ENCODE measurements around the gene CFP.

CFP gene

DNA sequence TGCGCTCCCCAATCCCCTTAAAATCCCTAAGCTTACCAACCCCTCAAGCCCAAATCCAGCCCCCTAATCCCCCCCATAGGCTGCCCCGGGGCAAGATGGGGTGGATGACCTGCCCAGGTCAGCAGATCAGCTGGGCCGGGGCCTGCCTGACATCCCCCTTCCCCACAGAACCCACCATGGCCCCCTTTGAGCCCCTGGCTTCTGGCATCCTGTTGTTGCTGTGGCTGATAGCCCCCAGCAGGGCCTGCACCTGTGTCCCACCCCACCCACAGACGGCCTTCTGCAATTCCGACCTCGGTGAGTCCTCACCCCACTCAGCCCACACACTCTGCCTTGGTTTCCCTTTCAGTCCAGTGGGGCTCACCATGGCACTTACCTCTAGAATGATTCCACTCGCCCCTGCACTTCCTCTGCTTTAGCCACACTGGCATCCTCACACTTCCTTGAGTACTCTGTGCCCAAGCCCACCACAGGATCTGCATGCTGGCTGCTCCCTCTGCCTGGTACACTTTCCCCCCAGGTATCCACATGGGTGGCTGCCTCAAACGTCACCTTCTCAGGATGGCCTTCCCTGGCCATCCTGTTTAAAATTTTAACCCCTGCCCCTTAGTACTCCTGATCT is 46.4 kb downstream of the CFP start:
- TF ChIP-seq CTCF (IDR thresholded peaks at IDR 0.05) = no peak
- Histone ChIP-seq H3K27ac (no peak overlapping the region), H3K4me1 (ENCODE audit: control insufficient read depth in 1 of 2, insufficient read depth in 1 of 2, low read depth in 1 of 2, low read length in 1 of 2) (peaks cover 17 to 24% of the 10 kb centered on the region in 2 experiments), H3K27me3 (peaks cover 8% of the 10 kb centered on the region), H3K36me3 (no peaks in the 10 kb centered on the region), H3K4me3 (ENCODE audit: low read depth in 1 of 2, low read length in 1 of 2) (no peak overlapping the region), H3K9me3 (no peaks in the 10 kb centered on the region)

GRCh38 chrX:47581731-47582647 is 47.7 kb downstream of the CFP start, which contains the start of gene TIMP1:
Gene TIMP1, plus strand, starts transcription at chrX:47582436. Its CDS starts 980 bp downstream, at chrX:47583416.
- Histone ChIP-seq H3K9me3 (no peaks in the 10 kb centered on the region), H3K27me3 (peaks cover 21% of the 10 kb centered on the region), H3K4me3 (ENCODE audit: low read depth in 1 of 2, low read length in 1 of 2) (peak within 1 kb of the TSS; percentile 45 to 52), H3K36me3 (no peaks in the 10 kb centered on the region), H3K4me1 (ENCODE audit: control insufficient read depth in 1 of 2, insufficient read depth in 1 of 2, low read depth in 1 of 2, low read length in 1 of 2) (peaks cover 17 to 30% of the 10 kb centered on the region in 2 experiments), H3K27ac (peak within 1 kb of the TSS; percentile 62)
- no peak for TF ChIP-seq CTCF (IDR thresholded peaks at IDR 0.05)

DNA sequence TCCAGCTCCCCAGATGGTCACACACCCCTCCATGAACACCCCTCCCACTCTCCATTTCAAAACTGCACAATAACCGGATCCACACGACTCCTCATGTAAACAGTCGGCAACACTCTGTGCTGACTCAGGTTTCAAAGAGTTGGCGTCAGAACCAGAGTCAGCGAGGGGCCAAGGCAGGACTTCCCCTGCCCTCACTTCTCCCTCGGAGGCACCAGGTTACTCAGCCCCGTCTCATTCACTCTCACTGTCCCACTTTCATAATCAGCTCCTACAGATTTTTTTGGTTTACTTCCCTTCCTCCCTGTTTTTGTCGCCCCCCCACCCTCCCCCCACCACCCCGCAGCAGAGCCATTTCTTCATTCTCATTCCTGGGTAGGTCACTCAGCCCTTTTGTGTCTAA is 50.2 kb downstream of the CFP start:
- Histone ChIP-seq H3K4me3 (ENCODE audit: low read depth in 1 of 2, low read length in 1 of 2) (peak overlapping the region in 1 of 2 experiments; percentile 4), H3K4me1 (ENCODE audit: control insufficient read depth in 1 of 2, insufficient read depth in 1 of 2, low read depth in 1 of 2, low read length in 1 of 2) (peaks cover 17 to 30% of the 10 kb centered on the region in 2 experiments), H3K27me3 (peaks cover 42% of the 10 kb centered on the region), H3K36me3 (no peaks in the 10 kb centered on the region), H3K9me3 (no peaks in the 10 kb centered on the region), H3K27ac (peak overlapping the region; percentile 65)
- TF ChIP-seq CTCF (IDR thresholded peaks at IDR 0.05) = no peak

DNA sequence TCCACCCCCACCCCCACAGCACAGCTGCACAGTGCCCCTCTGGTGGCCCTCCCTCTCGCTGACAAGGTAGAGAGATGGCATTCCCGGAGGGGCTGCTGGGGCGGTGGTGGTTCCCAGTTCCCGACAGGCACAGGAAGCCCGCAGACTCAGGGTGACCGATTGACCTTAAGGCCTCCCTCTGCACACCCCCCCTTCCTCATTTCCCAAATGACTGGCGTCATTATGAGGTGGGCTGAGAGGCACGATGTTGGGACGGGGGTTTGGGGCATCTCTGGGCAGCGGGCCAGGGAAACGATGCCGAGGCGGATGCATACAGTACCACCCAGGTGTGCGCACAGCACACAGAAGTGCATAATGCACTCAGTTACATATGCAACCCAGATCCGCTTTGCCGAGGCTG is 51.0 kb downstream of the CFP start:
- H3K27ac ChIP-seq = peak overlapping the region; percentile 65
- H3K4me1 ChIP-seq (ENCODE audit: control insufficient read depth in 1 of 2, insufficient read depth in 1 of 2, low read depth in 1 of 2, low read length in 1 of 2) = peaks cover 17 to 30% of the 10 kb centered on the region in 2 experiments
- H3K27me3 ChIP-seq = peaks cover 50% of the 10 kb centered on the region
- no peak overlapping the region for H3K4me3 ChIP-seq (ENCODE audit: low read depth in 1 of 2, low read length in 1 of 2)
- H3K36me3 ChIP-seq = no peaks in the 10 kb centered on the region
- no peaks in the 10 kb centered on the region for H3K9me3 ChIP-seq
- TF ChIP-seq CTCF (IDR thresholded peaks at IDR 0.05) = no peak

DNA sequence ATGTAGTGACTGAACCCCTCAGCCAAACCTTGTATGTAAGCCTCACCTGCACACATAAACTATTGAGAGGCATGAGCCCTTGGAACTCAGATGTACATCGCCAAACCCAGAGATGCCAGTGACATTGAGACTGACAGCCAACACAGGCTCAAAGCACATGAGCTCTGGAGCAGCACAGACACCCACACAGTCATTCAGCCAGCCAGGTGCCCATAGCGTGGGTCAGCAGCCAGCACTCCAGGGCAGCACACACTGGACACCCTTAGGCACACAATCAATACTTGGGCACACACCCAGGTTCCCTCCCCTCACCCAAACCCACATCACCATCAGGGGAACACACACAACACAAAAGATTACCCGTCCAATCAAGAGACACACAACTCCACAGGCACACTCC is 51.8 kb downstream of the CFP start:
- Histone ChIP-seq H3K36me3 (no peaks in the 10 kb centered on the region), H3K27ac (no peak overlapping the region), H3K27me3 (peaks cover 58% of the 10 kb centered on the region), H3K9me3 (no peaks in the 10 kb centered on the region), H3K4me1 (ENCODE audit: control insufficient read depth in 1 of 2, insufficient read depth in 1 of 2, low read depth in 1 of 2, low read length in 1 of 2) (peaks cover 17 to 30% of the 10 kb centered on the region in 2 experiments), H3K4me3 (ENCODE audit: low read depth in 1 of 2, low read length in 1 of 2) (no peak overlapping the region)
- no peak for TF ChIP-seq CTCF (IDR thresholded peaks at IDR 0.05)

All from neutrophil (primary cell).